ENCODE data around the gene GCA.

GRCh38 chr2:162342321-162342720 is 1.6 kb upstream of the GCA start:
- TF ChIP-seq CTCF (IDR thresholded peaks at IDR 0.05; ENCODE audit: low read depth, low read length, missing input control) (no peak), TAF1 (conservative IDR thresholded peaks at IDR 0.05) (no peak), HNF4A (conservative IDR thresholded peaks at IDR 0.05) (no peak), SP1 (IDR thresholded peaks at IDR 0.05) (no peak), ATF3 (IDR thresholded peaks at IDR 0.05) (no peak), GABPA (IDR thresholded peaks at IDR 0.05 in 1 of 2, conservative IDR thresholded peaks at IDR 0.05 in 1 of 2) (no peak), ZBTB33 (IDR thresholded peaks at IDR 0.05) (no peak), JUND (IDR thresholded peaks at IDR 0.05) (no peak), FOXA1 (IDR thresholded peaks at IDR 0.05) (no peak), REST (IDR thresholded peaks at IDR 0.05) (no peak), FOXA2 (IDR thresholded peaks at IDR 0.05) (no peak)

Measured in liver (tissue), 3 donors.